A549 (cell line): ENCODE measurements around the gene ELMOD2. TPM values are rescaled to one million over a fixed set of nuclear protein-coding genes. Genes with fewer than 3 reads are reported as not detected.
"Not testable (repeated sequence)": the region's sequence is repeated elsewhere in the genome, so short reads cannot be mapped to it uniquely, and the experiment has no call there.

Source experiments
- ATAC-seq, 2 experiments: fragments of 200-7000 bp in 1 of 2; fragments of >200 bp in 1 of 2; cut with Nextera tagmentation in 1 of 2; cut with Tn5 transposase in 1 of 2; 3 replicates each; pipeline versions ENCODE4 v1.8.0 to v1.9.1; 2018 to 2020; ENCODE audit warnings: mild to moderate bottlenecking in 1 of 2, moderate library complexity in 1 of 2
- CTCF ChIA-PET: fragments of 300-600 bp; sonication (Branson Sonifier 250); formaldehyde crosslinking; extraction: SDS; loops from one replicate; lab custom pipeline; 2021; ENCODE audit warnings: antibody characterized with exemption, inconsistent platforms; lab: Yijun Ruan, JAX
- POLR2A ChIA-PET: fragments of 350-600 bp; formaldehyde crosslinking; extraction: SDS; loops from one replicate; lab custom pipeline; 2021; ENCODE audit warnings: antibody characterized with exemption, inconsistent platforms; lab: Yijun Ruan, JAX
- DNase-seq, 2 experiments: peaks; one replicate each; pipeline versions ENCODE4 v3.0.0 to v3.0.0-alpha.2; 2011 to 2016; ENCODE audit warnings: low read depth in 1 of 2, low spot score in 1 of 2
- FAIRE-seq: peaks from 2 replicates; lab custom pipeline; 2011; peaks lifted over from hg19 to GRCh38; lab: Jason Lieb, UNC
- H3K27ac ChIP-seq, 2 experiments: fragments of >200 bp; sonication (Bioruptor Twin); formaldehyde crosslinking; 3 replicates each; pipeline ENCODE4 v1.5.1; 2016 to 2017
- H3K4me1 ChIP-seq: fragments of >200 bp; sonication (Bioruptor Twin); formaldehyde crosslinking; 3 replicates; pipeline ENCODE4 v1.6.1; 2016
- H3K4me2 ChIP-seq: fragments of >200 bp; sonication (Bioruptor Twin); formaldehyde crosslinking; 3 replicates; pipeline ENCODE4 v1.6.1; 2016
- H3K4me3 ChIP-seq: fragments of >200 bp; sonication (Bioruptor Twin); formaldehyde crosslinking; 3 replicates; pipeline ENCODE4 v1.5.1; 2016
- H3K9me3 ChIP-seq: fragments of >200 bp; sonication (Bioruptor Twin); formaldehyde crosslinking; 3 replicates; pipeline ENCODE4 v1.6.1; 2016
- CBX2 ChIP-seq: fragments of 200-600 bp; sonication (generic); IDR thresholded peaks from 2 replicates; pipeline ENCODE4 v1.6.1; 2016; ENCODE audit warnings: low read depth, mild to moderate bottlenecking, borderline replicate concordance
- CHD4 ChIP-seq: fragments of 200-600 bp; sonication (generic); IDR thresholded peaks from 2 replicates; pipeline ENCODE4 v1.6.1; 2016; ENCODE audit warnings: antibody characterized with exemption, mild to moderate bottlenecking, borderline replicate concordance
- E2F6 ChIP-seq: IDR thresholded peaks from 2 replicates; pipeline ENCODE4 v1.6.1; 2012; ENCODE audit warnings: low read depth, borderline replicate concordance
- EHF ChIP-seq: fragments of 250-450 bp; sonication (Bioruptor Pico); IDR thresholded peaks from 2 replicates; pipeline ENCODE4 v1.5.0; 2020; ENCODE audit warnings: mild to moderate bottlenecking
- EHMT2 ChIP-seq: fragments of 200-600 bp; sonication (generic); IDR thresholded peaks from 2 replicates; pipeline ENCODE4 v1.6.1; 2016; ENCODE audit warnings: antibody characterized with exemption, low read depth, mild to moderate bottlenecking, moderate library complexity
- FOSB ChIP-seq: fragments of 250-450 bp; sonication (Bioruptor Pico); IDR thresholded peaks from 2 replicates; pipeline ENCODE4 v1.5.0; 2020; ENCODE audit warnings: mild to moderate bottlenecking, moderate library complexity
- GATA3 ChIP-seq: IDR thresholded peaks from 2 replicates; pipeline ENCODE4 v1.6.1; 2012; ENCODE audit warnings: borderline replicate concordance
- HDAC2 ChIP-seq: fragments of 200-600 bp; sonication (generic); IDR thresholded peaks from 2 replicates; pipeline ENCODE4 v1.6.1; 2016
- HMGXB4 ChIP-seq: fragments of 250-450 bp; sonication (Bioruptor Pico); IDR thresholded peaks from 2 replicates; pipeline ENCODE4 v1.5.0; 2021; ENCODE audit warnings: mild to moderate bottlenecking, moderate library complexity, borderline replicate concordance
- HOXA7 ChIP-seq: fragments of 250-450 bp; sonication (Bioruptor Pico); IDR thresholded peaks from 2 replicates; pipeline ENCODE4 v1.5.0; 2020; ENCODE audit warnings: mild to moderate bottlenecking, moderate library complexity
- HOXB13 ChIP-seq: fragments of 250-450 bp; sonication (Bioruptor Pico); IDR thresholded peaks from 2 replicates; pipeline ENCODE4 v1.5.0; 2020; ENCODE audit warnings: low read depth, mild to moderate bottlenecking, moderate library complexity
- KDM1A ChIP-seq: fragments of 200-600 bp; sonication (generic); IDR thresholded peaks from 2 replicates; pipeline ENCODE4 v1.6.1; 2016; ENCODE audit warnings: low read depth, mild to moderate bottlenecking
- NFE2L2 ChIP-seq: fragments of 150-350 bp; conservative IDR thresholded peaks from 2 replicates; pipeline ENCODE4 v1.6.1; 2014; ENCODE audit warnings: low read length
- RAD21 ChIP-seq, 2 experiments: fragments of >200 bp in 1 of 2; sonication (Bioruptor Twin) in 1 of 2; formaldehyde crosslinking in 1 of 2; IDR thresholded peaks in 1 of 2; conservative IDR thresholded peaks in 1 of 2; 2 replicates in 1 of 2; 3 replicates in 1 of 2; pipeline ENCODE4 v1.6.1; 2012 to 2018; ENCODE audit warnings: inconsistent platforms in 1 of 2
- RCOR1 ChIP-seq: fragments of 150-350 bp; IDR thresholded peaks from 2 replicates; pipeline ENCODE4 v1.6.1; 2014; ENCODE audit warnings: antibody characterized with exemption, low read length, low read depth
- SREBF2 ChIP-seq: fragments of 450-650 bp; IDR thresholded peaks from 2 replicates; pipeline ENCODE4 v1.6.1; 2014; ENCODE audit warnings: mild to moderate bottlenecking, moderate library complexity
- TFCP2L1 ChIP-seq: fragments of 250-450 bp; sonication (Bioruptor Pico); IDR thresholded peaks from 2 replicates; pipeline ENCODE4 v1.5.0; 2021; ENCODE audit warnings: mild to moderate bottlenecking
- TP53 ChIP-seq: fragments of 250-450 bp; sonication (Bioruptor Pico); IDR thresholded peaks from 2 replicates; pipeline ENCODE4 v1.5.0; 2021; ENCODE audit warnings: mild to moderate bottlenecking, moderate library complexity
- ZC3H11A ChIP-seq: fragments of 450-650 bp; IDR thresholded peaks from 2 replicates; pipeline ENCODE4 v1.6.1; 2014; ENCODE audit warnings: antibody characterized with exemption, mild to moderate bottlenecking
- ZFP36 ChIP-seq: fragments of 450-650 bp; IDR thresholded peaks from 2 replicates; pipeline ENCODE4 v1.6.1; 2014; ENCODE audit warnings: borderline replicate concordance; ENCODE audit not compliant: partially characterized antibody
- WGBS: methylation state at CpG from one replicate; pipeline ENCODE4 v1.1.6; 2017; ENCODE audit errors: missing lambda C conversion rate; 5-methylcytosine and 5-hydroxymethylcytosine counted together
- polyA plus RNA-seq, 4 experiments: library from polyadenylated mRNA; depleted of rRNA in 3 of 4; stranded (reverse); fragments of >200 nt; fragmentation: RNase III in 1 of 4; extraction: RNeasy Plus Mini Kit Qiagen cat#74134 plus additional on column Dnase treatment in 1 of 4; gene quantifications; 2 replicates in 3 of 4; 3 replicates in 1 of 4; pipeline ENCODE4 v1.2.3, GENCODE V29; 2011 to 2017

Gene ELMOD2
- polyA plus RNA-seq, 2 of the 4 experiments (the other 2 are of a cell fraction), result 11.8 to 36.6 TPM

GRCh38 chr4:140504261-140504660 lies 19.7 kb upstream of the ELMOD2 start:
- TF ChIP-seq CBX2 (no peak), HMGXB4 (CRISPR knock-in tag) (no peak), FOSB (CRISPR knock-in tag) (no peak), E2F6 (no peak), ZFP36 (no peak), CHD4 (no peak), EHMT2 (no peak), TP53 (no peak), HOXB13 (CRISPR knock-in tag) (no peak), NFE2L2 (no peak), ZC3H11A (no peak)
- TF ChIP-seq, all 56 proteins: peak for 0
- ATAC-seq (no peak), DNase-seq (no peak), FAIRE-seq (no peak)
- H3K27ac ChIP-seq, result no peak overlapping the region
- H3K4me1 ChIP-seq, result no peaks in the 10 kb centered on the region
- no peak overlapping the region for H3K4me2 ChIP-seq
- ChIA-PET POLR2A (no interaction called here), CTCF (no interaction called here)
- H3K4me3 ChIP-seq, result no peak overlapping the region
- no peaks in the 10 kb centered on the region for H3K9me3 ChIP-seq

- DNase-seq, FAIRE-seq, ATAC-seq, H3K4me2 ChIP-seq, H3K27ac ChIP-seq, POLR2A ChIA-PET, H3K4me1 ChIP-seq, H3K4me3 ChIP-seq, H3K9me3 ChIP-seq: not testable (repeated sequence)
- 20% methylated on average over 5 of the region's 5 CpGs for WGBS
- CTCF ChIA-PET, result interaction anchor here (1.1 kb wide), 1 partner anchor 10 kb away, joined by 5 read pairs; the partner anchor contains the start of gene ELMOD2
Observed at GRCh38 chr4:140513765-140514164, 10.2 kb upstream of the ELMOD2 start.

- FAIRE-seq (no peak), DNase-seq (no peak), ATAC-seq (no peak)
- no peaks in the 10 kb centered on the region for H3K9me3 ChIP-seq
- TF ChIP-seq HOXA7 (CRISPR knock-in tag) (no peak), RCOR1 (no peak), TFCP2L1 (no peak), KDM1A (no peak), CBX2 (no peak), RAD21 (conservative IDR thresholded peaks at IDR 0.05 in 1 of 2, IDR thresholded peaks at IDR 0.05 in 1 of 2) (no peak), HDAC2 (no peak), EHF (CRISPR knock-in tag) (no peak), SREBF2 (no peak), GATA3 (no peak)
- no peak overlapping the region for H3K27ac ChIP-seq
- H3K4me1 ChIP-seq, result no peaks in the 10 kb centered on the region
- ChIA-PET POLR2A (no interaction called here), CTCF (interaction anchor here (1.7 kb wide), 1 partner anchor 9 kb away, joined by 6 read pairs; the partner anchor contains the start of gene ELMOD2)
- no peak overlapping the region for H3K4me3 ChIP-seq
- H3K4me2 ChIP-seq, result no peak overlapping the region
- 0% methylated on average over 1 of the region's 1 CpG for WGBS
Observed at GRCh38 chr4:140515423-140515822, 8.5 kb upstream of the ELMOD2 start.
